GM19463 (cell line): Measurements from ENCODE around the gene MAPKAPK5.
"Not testable (repeated sequence)": the region's sequence is repeated elsewhere in the genome, so short reads cannot be mapped to it uniquely, and the experiment has no call there.

Experiments used
- ATAC-seq: cut with Tn5 transposase; IDR thresholded peaks from one replicate; pipeline ENCODE4 v1.9.1; 2021; ENCODE audit warnings: mild to moderate bottlenecking, moderate library complexity; ENCODE audit not compliant: unreplicated experiment

Gene MAPKAPK5

GRCh38 chr12:111873113-111873512 lies 31.1 kb downstream of the MAPKAPK5 start:
- no peak for ATAC-seq

- ATAC-seq: no peak
These were observed 39.7 kb downstream of the MAPKAPK5 start for GRCh38 chr12:111881716-111882115.

- ATAC-seq: no peak
These were observed 44.9 kb downstream of the MAPKAPK5 start for GRCh38 chr12:111886662-111887545.

GRCh38 chr12:111887926-111888745 lies 46.1 kb downstream of the MAPKAPK5 start:
- no peak for ATAC-seq

- no peak for ATAC-seq
These were observed 51.3 kb downstream of the MAPKAPK5 start for GRCh38 chr12:111893287-111893686.

GRCh38 chr12:111894556-111894955 lies 52.5 kb downstream of the MAPKAPK5 start:
- ATAC-seq: no peak

- no peak for ATAC-seq
These were observed 59.2 kb downstream of the MAPKAPK5 start for GRCh38 chr12:111901182-111901581.

- ATAC-seq: no peak
These were observed 62.5 kb downstream of the MAPKAPK5 start for GRCh38 chr12:111904446-111904975.

- ATAC-seq: no peak
These were observed 63.5 kb downstream of the MAPKAPK5 start for GRCh38 chr12:111905502-111905901.

- no peak for ATAC-seq
These were observed 65.7 kb downstream of the MAPKAPK5 start for GRCh38 chr12:111907740-111908139.

- ATAC-seq: no peak
These were observed 83.1 kb downstream of the MAPKAPK5 start for GRCh38 chr12:111925171-111925570.

- ATAC-seq: no peak
These were observed 84.6 kb downstream of the MAPKAPK5 start for GRCh38 chr12:111926631-111927030.

- ATAC-seq: no peak
These were observed 85.3 kb downstream of the MAPKAPK5 start for GRCh38 chr12:111927346-111927745.

GRCh38 chr12:111932241-111932640 lies 90.2 kb downstream of the MAPKAPK5 start:
- no peak for ATAC-seq

- ATAC-seq: no peak
These were observed 94.8 kb downstream of the MAPKAPK5 start for GRCh38 chr12:111936869-111937268.

GRCh38 chr12:111937429-111937828 lies 95.4 kb downstream of the MAPKAPK5 start:
- ATAC-seq: no peak

- ATAC-seq: no peak
These were observed 100.5 kb downstream of the MAPKAPK5 start for GRCh38 chr12:111942557-111942956.

- ATAC-seq: no peak
These were observed 101.9 kb downstream of the MAPKAPK5 start for GRCh38 chr12:111943929-111944328.

GRCh38 chr12:111950961-111951676 lies 109.1 kb downstream of the MAPKAPK5 start:
- not testable (repeated sequence) for ATAC-seq
